Measurements from ENCODE around the gene ARID5B.

Gene ARID5B

GRCh38 chr10:62039954-62040353, 138.5 kb downstream of the ARID5B start:
- TF ChIP-seq MYC (IDR thresholded peaks at IDR 0.05; ENCODE audit: low read depth, low read length) (no peak), POLR2A (IDR thresholded peaks at IDR 0.05; ENCODE audit: extremely low read depth, insufficient read length) (no peak), MAX (IDR thresholded peaks at IDR 0.05; ENCODE audit: low read depth, low read length) (no peak)
- TF ChIP-seq, protein P1, sequence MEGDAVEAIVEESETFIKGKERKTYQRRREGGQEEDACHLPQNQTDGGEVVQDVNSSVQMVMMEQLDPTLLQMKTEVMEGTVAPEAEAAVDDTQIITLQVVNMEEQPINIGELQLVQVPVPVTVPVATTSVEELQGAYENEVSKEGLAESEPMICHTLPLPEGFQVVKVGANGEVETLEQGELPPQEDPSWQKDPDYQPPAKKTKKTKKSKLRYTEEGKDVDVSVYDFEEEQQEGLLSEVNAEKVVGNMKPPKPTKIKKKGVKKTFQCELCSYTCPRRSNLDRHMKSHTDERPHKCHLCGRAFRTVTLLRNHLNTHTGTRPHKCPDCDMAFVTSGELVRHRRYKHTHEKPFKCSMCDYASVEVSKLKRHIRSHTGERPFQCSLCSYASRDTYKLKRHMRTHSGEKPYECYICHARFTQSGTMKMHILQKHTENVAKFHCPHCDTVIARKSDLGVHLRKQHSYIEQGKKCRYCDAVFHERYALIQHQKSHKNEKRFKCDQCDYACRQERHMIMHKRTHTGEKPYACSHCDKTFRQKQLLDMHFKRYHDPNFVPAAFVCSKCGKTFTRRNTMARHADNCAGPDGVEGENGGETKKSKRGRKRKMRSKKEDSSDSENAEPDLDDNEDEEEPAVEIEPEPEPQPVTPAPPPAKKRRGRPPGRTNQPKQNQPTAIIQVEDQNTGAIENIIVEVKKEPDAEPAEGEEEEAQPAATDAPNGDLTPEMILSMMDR (IDR thresholded peaks at IDR 0.05; ENCODE audit: low read depth, low read length): no peak
- no peak for DNase-seq (ENCODE audit: low read depth)
- H3K4me3 ChIP-seq (ENCODE audit: low read depth, low read length): no peak overlapping the region

GRCh38 chr10:62040881-62041280, 139.4 kb downstream of the ARID5B start:
- TF ChIP-seq MAX (IDR thresholded peaks at IDR 0.05; ENCODE audit: low read depth, low read length) (no peak), MYC (IDR thresholded peaks at IDR 0.05; ENCODE audit: low read depth, low read length) (no peak), POLR2A (IDR thresholded peaks at IDR 0.05; ENCODE audit: extremely low read depth, insufficient read length) (no peak)
- TF ChIP-seq, protein P1 (IDR thresholded peaks at IDR 0.05; ENCODE audit: low read depth, low read length): no peak
- DNase-seq (ENCODE audit: low read depth): no peak

GRCh38 chr10:62043421-62044021, 142.0 kb downstream of the ARID5B start:
- H3K4me3 ChIP-seq (ENCODE audit: low read depth, low read length): no peak overlapping the region
- TF ChIP-seq MAX (IDR thresholded peaks at IDR 0.05; ENCODE audit: low read depth, low read length) (no peak), POLR2A (IDR thresholded peaks at IDR 0.05; ENCODE audit: extremely low read depth, insufficient read length) (no peak), MYC (IDR thresholded peaks at IDR 0.05; ENCODE audit: low read depth, low read length) (no peak)
- TF ChIP-seq, protein P1 (IDR thresholded peaks at IDR 0.05; ENCODE audit: low read depth, low read length): no peak
- no peak for DNase-seq (ENCODE audit: low read depth)

More at GRCh38 chr10:62040881-62041280, 139.4 kb downstream of the ARID5B start:
- no peak overlapping the region for H3K4me3 ChIP-seq (ENCODE audit: low read depth, low read length)

GRCh38 chr10:62044566-62044965, 143.1 kb downstream of the ARID5B start:
- no peak overlapping the region for H3K4me3 ChIP-seq (ENCODE audit: low read depth, low read length)
- DNase-seq (ENCODE audit: low read depth): no peak
- no peak for TF ChIP-seq MYC (IDR thresholded peaks at IDR 0.05; ENCODE audit: low read depth, low read length)
- TF ChIP-seq POLR2A (IDR thresholded peaks at IDR 0.05; ENCODE audit: extremely low read depth, insufficient read length): no peak
- TF ChIP-seq, protein P1 (IDR thresholded peaks at IDR 0.05; ENCODE audit: low read depth, low read length): no peak
- TF ChIP-seq MAX (IDR thresholded peaks at IDR 0.05; ENCODE audit: low read depth, low read length): no peak

DNA sequence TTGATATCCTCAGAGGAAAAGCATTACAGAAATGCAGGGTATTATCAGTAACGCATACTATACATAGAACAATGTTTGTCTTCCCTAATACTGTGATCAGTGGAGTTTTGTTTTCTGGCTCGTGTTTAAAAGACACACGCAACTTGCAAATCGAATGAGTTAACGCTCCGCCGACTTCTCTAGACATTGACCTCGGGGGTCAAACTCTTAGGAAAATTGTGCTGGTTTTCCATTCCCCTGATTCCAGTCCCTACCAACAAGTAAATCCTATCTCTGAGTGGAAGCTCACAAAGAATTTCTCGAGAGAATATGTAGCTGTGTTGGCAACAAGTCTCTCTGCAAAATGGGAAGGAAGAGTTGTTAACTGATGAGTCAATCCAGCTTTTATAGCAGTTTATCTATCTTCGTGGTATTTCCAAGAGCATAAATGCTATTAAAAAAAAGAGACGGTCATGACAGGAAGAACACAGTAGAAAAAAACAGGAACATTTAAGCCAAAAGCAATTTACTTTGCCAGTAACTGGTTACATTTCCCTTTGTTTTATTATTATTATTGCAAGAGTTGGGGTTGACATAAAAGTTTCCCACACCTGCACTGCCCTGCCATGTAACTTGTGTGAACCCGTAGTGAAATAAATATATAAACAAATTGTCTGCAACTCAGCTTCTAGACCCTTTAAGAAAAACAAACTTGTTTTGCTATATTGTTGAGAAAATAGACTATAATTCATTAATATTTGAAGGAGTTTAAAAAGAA, 144.4 kb downstream of the ARID5B start:
- H3K4me3 ChIP-seq (ENCODE audit: low read depth, low read length): no peak overlapping the region
- DNase-seq (ENCODE audit: low read depth): peak; percentile 66
- TF ChIP-seq, protein P1 (IDR thresholded peaks at IDR 0.05; ENCODE audit: low read depth, low read length): no peak
- TF ChIP-seq MYC (IDR thresholded peaks at IDR 0.05; ENCODE audit: low read depth, low read length): no peak
- TF ChIP-seq MAX (IDR thresholded peaks at IDR 0.05; ENCODE audit: low read depth, low read length): no peak
- TF ChIP-seq POLR2A (IDR thresholded peaks at IDR 0.05; ENCODE audit: extremely low read depth, insufficient read length): no peak
